GM19023 (cell line): ENCODE results near the gene CEP112.
A peak's percentile ranks its signal among the peaks of the same experiment; 100 is the strongest.
"Not testable (repeated sequence)": the region's sequence is repeated elsewhere in the genome, so short reads cannot be mapped to it uniquely, and the experiment has no call there.

Experiments used
- ATAC-seq: cut with Tn5 transposase; IDR thresholded peaks from one replicate; pipeline ENCODE4 v1.9.1; 2021; ENCODE audit warnings: mild to moderate bottlenecking, moderate library complexity; ENCODE audit not compliant: unreplicated experiment

The CEP112 gene

GRCh38 chr17:66087073-66087472 lies 104.9 kb downstream of the CEP112 start:
- ATAC-seq = no peak

- ATAC-seq = no peak
Observed at GRCh38 chr17:66085221-66085620, 106.7 kb downstream of the CEP112 start.

GRCh38 chr17:66080670-66081069 lies 111.3 kb downstream of the CEP112 start:
- ATAC-seq = not testable (repeated sequence)

- ATAC-seq = no peak
Observed at GRCh38 chr17:66076546-66077190, 115.3 kb downstream of the CEP112 start.

- ATAC-seq = no peak
Observed at GRCh38 chr17:66073384-66073783, 118.5 kb downstream of the CEP112 start.

- no peak for ATAC-seq
Observed at GRCh38 chr17:66063686-66064085, 128.2 kb downstream of the CEP112 start.

- ATAC-seq = no peak
Observed at GRCh38 chr17:66056148-66056547, 135.8 kb downstream of the CEP112 start.

- no peak for ATAC-seq
Observed at GRCh38 chr17:66054242-66054641, 137.7 kb downstream of the CEP112 start.

GRCh38 chr17:66044083-66044482 lies 147.8 kb downstream of the CEP112 start:
- no peak for ATAC-seq

GRCh38 chr17:66043419-66043818 lies 148.5 kb downstream of the CEP112 start:
- ATAC-seq = no peak

- ATAC-seq = no peak
Observed at GRCh38 chr17:66040402-66040801, 151.5 kb downstream of the CEP112 start.

GRCh38 chr17:66038125-66038524 lies 153.8 kb downstream of the CEP112 start:
- ATAC-seq = no peak

- ATAC-seq = no peak
Observed at GRCh38 chr17:66037221-66037620, 154.7 kb downstream of the CEP112 start.

GRCh38 chr17:66032082-66032712 lies 159.7 kb downstream of the CEP112 start:
- peak; percentile 62 for ATAC-seq

GRCh38 chr17:66025551-66025950 lies 166.4 kb downstream of the CEP112 start:
- ATAC-seq = no peak

GRCh38 chr17:66021757-66022156 lies 170.2 kb downstream of the CEP112 start:
- ATAC-seq = no peak

- no peak for ATAC-seq
Observed at GRCh38 chr17:66018786-66019185, 173.1 kb downstream of the CEP112 start.

- no peak for ATAC-seq
Observed at GRCh38 chr17:66016231-66016630, 175.7 kb downstream of the CEP112 start.

- no peak for ATAC-seq
Observed at GRCh38 chr17:66008680-66009079, 183.3 kb downstream of the CEP112 start.

- ATAC-seq = no peak
Observed at GRCh38 chr17:66006654-66007053, 185.3 kb downstream of the CEP112 start.

GRCh38 chr17:66002812-66003211 lies 189.1 kb downstream of the CEP112 start:
- no peak for ATAC-seq

- ATAC-seq = no peak
Observed at GRCh38 chr17:66002063-66002585, 189.8 kb downstream of the CEP112 start.
